K562 treated with DMSO at 1 percent for 24 hours (cell line): ENCODE results near the gene LUZP2. TPM values are rescaled to one million over a fixed set of nuclear protein-coding genes. Genes with fewer than 3 reads are reported as not detected.

Experiments used
- total RNA-seq: library from RNA; unstranded; fragments of 300-600 nt; gene quantifications from 2 replicates; pipeline ENCODE4 v1.2.3, GENCODE V29; 2022; ENCODE audit warnings: low read depth; ENCODE audit not compliant: insufficient read depth

LUZP2 gene
- not detected in 2 replicates for total RNA-seq

DNA sequence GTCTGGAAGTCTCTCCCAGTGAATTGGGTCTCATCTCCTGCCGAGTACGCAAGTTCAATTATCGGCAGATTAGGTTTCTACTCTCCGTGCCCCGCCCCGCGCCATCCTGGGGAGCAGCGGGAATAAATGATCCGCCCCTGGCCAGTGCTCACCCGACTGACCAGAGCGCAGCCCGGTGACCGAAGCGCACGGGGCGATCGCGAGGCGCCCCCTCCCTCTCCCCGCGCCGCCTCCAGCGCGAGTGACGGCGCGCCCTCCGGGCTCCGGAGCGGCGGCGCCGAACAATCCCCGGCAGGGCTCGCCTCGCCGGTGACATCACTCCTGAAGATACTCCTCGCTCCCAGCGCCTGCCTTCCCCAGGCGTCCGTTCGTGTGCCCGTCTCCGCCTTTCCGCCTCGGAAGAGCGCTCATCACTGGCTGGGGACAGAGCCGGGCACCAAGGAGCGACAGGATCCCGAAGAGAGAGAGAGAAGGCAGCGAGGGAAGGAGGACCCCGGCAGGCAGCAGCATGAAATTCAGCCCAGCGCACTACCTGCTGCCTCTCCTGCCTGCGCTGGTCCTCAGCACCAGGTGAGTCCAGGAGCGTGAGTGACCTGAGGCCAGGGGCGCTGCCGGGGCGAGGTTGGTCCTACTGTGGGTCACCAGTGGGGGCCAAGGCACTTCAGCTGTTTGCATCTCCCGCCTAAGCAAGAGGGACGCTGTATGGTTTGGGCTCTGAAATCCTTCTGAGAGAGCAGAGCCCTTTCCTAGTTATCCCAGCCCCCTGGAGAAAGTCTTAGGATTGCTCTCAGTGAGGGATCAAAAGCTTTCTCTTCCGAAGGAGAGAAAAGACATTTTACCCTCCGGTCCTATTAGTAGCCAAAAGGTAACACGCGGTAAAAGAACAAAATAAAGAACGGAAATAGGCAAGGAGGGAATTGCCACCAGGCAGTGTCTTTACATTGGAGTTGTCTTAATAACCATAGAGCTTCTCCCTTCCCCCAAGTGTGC lies at the start of gene LUZP2:
Gene LUZP2 (plus strand): TSS at position 318 of the 990 bp plus-strand sequence.

